MG63 (cell line): Measurements from ENCODE around the gene RBM27. TPM values are rescaled to one million over a fixed set of nuclear protein-coding genes. Genes with fewer than 3 reads are reported as not detected.

Experiments
- DNase-seq: peaks from one replicate; pipeline ENCODE4 v3.0.0-alpha.2; 2020
- H3K27me3 ChIP-seq: fragments of 250-450 bp; sonication (Bioruptor Pico); 2 replicates; pipeline ENCODE4 v1.5.1; 2020; ENCODE audit warnings: mild to moderate bottlenecking, moderate library complexity
- H3K36me3 ChIP-seq: fragments of 250-450 bp; sonication (Bioruptor Pico); 2 replicates; pipeline ENCODE4 v1.5.1; 2020; ENCODE audit warnings: mild to moderate bottlenecking, moderate library complexity
- H3K4me3 ChIP-seq: fragments of 250-450 bp; sonication (Bioruptor Pico); 2 replicates; pipeline ENCODE4 v1.5.1; 2020; ENCODE audit warnings: mild to moderate bottlenecking, moderate library complexity
- H3K9me3 ChIP-seq: fragments of 250-450 bp; sonication (Bioruptor Pico); 2 replicates; pipeline ENCODE4 v1.5.1; 2020; ENCODE audit warnings: mild to moderate bottlenecking, moderate library complexity
- total RNA-seq: library from RNA; depleted of rRNA; stranded (reverse); fragments of >200 nt; shearing (Covaris generic); gene quantifications from 2 replicates; pipeline ENCODE4 v1.2.3, GENCODE V29; 2014; ENCODE audit warnings: low replicate concordance; rRNA removed

Gene RBM27
- total RNA-seq, 1 experiment from 2014 or later: 27.2 TPM

GRCh38 chr5:146232223-146232622 is 28.8 kb downstream of the RBM27 start:
- peaks cover 72% of the 10 kb centered on the region for H3K36me3 ChIP-seq
- DNase-seq: no peak
- no peaks in the 10 kb centered on the region for H3K9me3 ChIP-seq
- H3K27me3 ChIP-seq: no peaks in the 10 kb centered on the region
- H3K4me3 ChIP-seq: no peak overlapping the region

GRCh38 chr5:146233441-146233840 is 30.0 kb downstream of the RBM27 start:
- peaks cover 77% of the 10 kb centered on the region for H3K36me3 ChIP-seq
- no peak overlapping the region for H3K4me3 ChIP-seq
- no peaks in the 10 kb centered on the region for H3K27me3 ChIP-seq
- H3K9me3 ChIP-seq: no peaks in the 10 kb centered on the region
- peak; percentile 74 for DNase-seq

GRCh38 chr5:146238973-146239372 is 35.6 kb downstream of the RBM27 start:
- no peak for DNase-seq

GRCh38 chr5:146240951-146241350 is 37.5 kb downstream of the RBM27 start:
- H3K4me3 ChIP-seq: no peak overlapping the region
- no peaks in the 10 kb centered on the region for H3K27me3 ChIP-seq
- DNase-seq: no peak
- H3K9me3 ChIP-seq: no peaks in the 10 kb centered on the region
- peaks cover 67% of the 10 kb centered on the region for H3K36me3 ChIP-seq

More at GRCh38 chr5:146238973-146239372, 35.6 kb downstream of the RBM27 start:
- H3K36me3 ChIP-seq: peaks cover 70% of the 10 kb centered on the region
- no peaks in the 10 kb centered on the region for H3K27me3 ChIP-seq
- H3K9me3 ChIP-seq: no peaks in the 10 kb centered on the region
- H3K4me3 ChIP-seq: no peak overlapping the region

GRCh38 chr5:146243247-146243646 is 39.8 kb downstream of the RBM27 start:
- H3K27me3 ChIP-seq: no peaks in the 10 kb centered on the region
- no peak for DNase-seq
- no peak overlapping the region for H3K4me3 ChIP-seq
- H3K9me3 ChIP-seq: no peaks in the 10 kb centered on the region
- peaks cover 55% of the 10 kb centered on the region for H3K36me3 ChIP-seq

GRCh38 chr5:146248561-146248960 is 45.2 kb downstream of the RBM27 start:
- no peak for DNase-seq
- H3K4me3 ChIP-seq: no peak overlapping the region
- no peaks in the 10 kb centered on the region for H3K27me3 ChIP-seq
- H3K9me3 ChIP-seq: no peaks in the 10 kb centered on the region
- peaks cover 54% of the 10 kb centered on the region for H3K36me3 ChIP-seq

GRCh38 chr5:146249801-146250200 is 46.4 kb downstream of the RBM27 start:
- H3K4me3 ChIP-seq: no peak overlapping the region
- H3K9me3 ChIP-seq: no peaks in the 10 kb centered on the region
- DNase-seq: no peak
- no peaks in the 10 kb centered on the region for H3K27me3 ChIP-seq
- peaks cover 47% of the 10 kb centered on the region for H3K36me3 ChIP-seq

Other genes starting within 250 kb of the RBM27 start
- gene PLAC8L1, start 98.0 kb upstream of the RBM27 start, total RNA-seq: not detected in 2 replicates
- gene LARS1, start 21.0 kb upstream of the RBM27 start, total RNA-seq: 128 and 138 TPM in 2 replicates
- not detected in 2 replicates for gene POU4F3, start 135.2 kb downstream of the RBM27 start, total RNA-seq
- gene TCERG1, start 243.7 kb downstream of the RBM27 start, total RNA-seq: 20.8 and 48.8 TPM in 2 replicates